GM23338 (cell line): ENCODE measurements around the gene KCNK3.

ENCODE experiments used
- CREB1 ChIP-seq: fragments of 250-450 bp; sonication (Bioruptor Pico); IDR thresholded peaks from 2 replicates; pipeline ENCODE4 v1.5.0; 2020; ENCODE audit warnings: low read depth, mild to moderate bottlenecking, moderate library complexity
- CTCF ChIP-seq, 2 experiments: fragments of 200-600 bp in 1 of 2; sonication (generic) in 1 of 2; conservative IDR thresholded peaks; 2 replicates each; pipeline versions ENCODE4 v1.5.1 to v1.6.1; 2016 to 2017; ENCODE audit warnings: antibody characterized with exemption in 2 of 2, low read depth in 2 of 2, mild to moderate bottlenecking in 2 of 2, moderate library complexity in 1 of 2
- EZH2 ChIP-seq: fragments of 200-600 bp; sonication (generic); IDR thresholded peaks from one replicate; pipeline ENCODE4 v1.8.0; 2017; ENCODE audit warnings: antibody characterized with exemption, mild to moderate bottlenecking, low read depth; ENCODE audit not compliant: unreplicated experiment
- EZH2phosphoT487 ChIP-seq: fragments of 200-600 bp; sonication (generic); IDR thresholded peaks from one replicate; pipeline ENCODE4 v1.8.1; 2018; ENCODE audit warnings: antibody characterized with exemption; ENCODE audit not compliant: unreplicated experiment
- JUNB ChIP-seq: IDR thresholded peaks from one replicate; pipeline ENCODE4 v1.6.1; 2016; ENCODE audit warnings: antibody characterized with exemption; ENCODE audit not compliant: unreplicated experiment
- REST ChIP-seq: IDR thresholded peaks from one replicate; pipeline ENCODE4 v1.6.1; 2018; ENCODE audit warnings: antibody characterized with exemption; ENCODE audit not compliant: unreplicated experiment

GRCh38 chr2:26658691-26659346 lies 33.7 kb upstream of the KCNK3 start:
- TF ChIP-seq CTCF (conservative IDR thresholded peaks at IDR 0.05; ENCODE audit: low read depth in 2 of 2) (no peak), EZH2phosphoT487 (no peak), REST (no peak), CREB1 (CRISPR knock-in tag) (no peak), EZH2 (no peak), JUNB (no peak)
